HepG2 (cell line): ENCODE data around the gene RIPOR3. TPM values are rescaled to one million over a fixed set of nuclear protein-coding genes. Genes with fewer than 3 reads are reported as not detected.
A peak's percentile ranks its signal among the peaks of the same experiment; 100 is the strongest.

ENCODE experiments used
- ETV5 ChIP-seq: IDR thresholded peaks from 2 replicates; pipeline ENCODE4 v1.6.1; 2018; ENCODE audit warnings: missing biosample characterization, missing genetic modification reagents, inconsistent platforms, borderline replicate concordance
- FLYWCH1 ChIP-seq: sonication (generic); formaldehyde crosslinking; IDR thresholded peaks from 2 replicates; pipeline ENCODE4 v1.8.1; 2023; ENCODE audit warnings: mild to moderate bottlenecking, missing genetic modification reagents
- FOXA3 ChIP-seq: IDR thresholded peaks from 2 replicates; pipeline ENCODE4 v1.6.1; 2016; ENCODE audit warnings: missing genetic modification reagents, missing compliant biosample characterization
- GMEB2 ChIP-seq: IDR thresholded peaks from 2 replicates; pipeline ENCODE4 v1.6.1; 2016; ENCODE audit warnings: missing biosample characterization, missing genetic modification reagents, low read depth
- HNRNPLL ChIP-seq: fragments of 200-400 bp; formaldehyde crosslinking; IDR thresholded peaks from 2 replicates; pipeline ENCODE4 v1.6.1; 2017; ENCODE audit warnings: mild to moderate bottlenecking, low read depth, low read length; ENCODE audit not compliant: poor library complexity, severe bottlenecking
- IRF2 ChIP-seq: IDR thresholded peaks from 2 replicates; pipeline ENCODE4 v1.6.1; 2018; ENCODE audit warnings: missing genetic modification reagents, missing compliant biosample characterization
- MEIS1 ChIP-seq: sonication (generic); formaldehyde crosslinking; IDR thresholded peaks from 2 replicates; pipeline ENCODE4 v1.9.0; 2021; ENCODE audit warnings: mild to moderate bottlenecking, missing genetic modification reagents, moderate library complexity, borderline replicate concordance
- NCOA5 ChIP-seq: sonication (generic); formaldehyde crosslinking; IDR thresholded peaks from 2 replicates; pipeline ENCODE4 v1.4.0; 2020; ENCODE audit warnings: missing genetic modification reagents
- NFE2L2 ChIP-seq: fragments of 150-350 bp; IDR thresholded peaks from 2 replicates; pipeline ENCODE4 v1.6.1; 2014; ENCODE audit warnings: low read length
- NONO ChIP-seq, 2 experiments: fragments of 450-650 bp in 1 of 2; sonication (generic) in 1 of 2; formaldehyde crosslinking in 1 of 2; IDR thresholded peaks in 1 of 2; conservative IDR thresholded peaks in 1 of 2; 2 replicates each; pipeline versions ENCODE4 v1.6.1 to v1.8.0; 2017 to 2022; ENCODE audit warnings: mild to moderate bottlenecking in 1 of 2, missing genetic modification reagents in 1 of 2, moderate library complexity in 1 of 2
- PCBP1 ChIP-seq: fragments of 200-400 bp; formaldehyde crosslinking; IDR thresholded peaks from 2 replicates; pipeline ENCODE4 v1.6.1; 2017; ENCODE audit warnings: mild to moderate bottlenecking, low read depth, low read length, borderline replicate concordance
- SKI ChIP-seq: fragments of 450-650 bp; IDR thresholded peaks from one replicate; pipeline ENCODE4 v1.6.1; 2018; ENCODE audit warnings: mild to moderate bottlenecking; ENCODE audit not compliant: partially characterized antibody
- SMC3 ChIP-seq: IDR thresholded peaks from 2 replicates; pipeline ENCODE4 v1.6.1; 2011; ENCODE audit warnings: low read length, improper control_type of control experiment
- SP5 ChIP-seq: IDR thresholded peaks from 2 replicates; pipeline ENCODE4 v1.6.1; 2016; ENCODE audit warnings: low read depth, borderline replicate concordance
- ZBTB7A ChIP-seq: sonication (generic); formaldehyde crosslinking; IDR thresholded peaks from 2 replicates; pipeline ENCODE4 v1.8.0; 2022; ENCODE audit warnings: mild to moderate bottlenecking, missing genetic modification reagents
- ZNF142 ChIP-seq: sonication (generic); formaldehyde crosslinking; IDR thresholded peaks from 2 replicates; pipeline ENCODE4 v1.4.0; 2020; ENCODE audit warnings: missing genetic modification reagents
- ZNF446 ChIP-seq: sonication (generic); formaldehyde crosslinking; IDR thresholded peaks from 2 replicates; pipeline ENCODE4 v1.5.0; 2020; ENCODE audit warnings: mild to moderate bottlenecking, missing genetic modification reagents
- ZNF83 ChIP-seq: sonication (generic); formaldehyde crosslinking; IDR thresholded peaks from 2 replicates; pipeline ENCODE4 v1.4.0; 2020; ENCODE audit warnings: missing genetic modification reagents, mild to moderate bottlenecking, borderline replicate concordance
- polyA plus RNA-seq, 8 experiments: library from polyadenylated mRNA; depleted of rRNA in 3 of 8; stranded (reverse) in 7 of 8; unstranded in 1 of 8; fragments of >200 nt; fragmentation: Illumina TruSeq in 4 of 8; extraction: Trizol in 4 of 8; gene quantifications; 2 replicates each; pipeline versions ENCODE4 v1.2.1 to v1.2.3, GENCODE V29; 2011 to 2016; ENCODE audit warnings: low read depth in 4 of 8, missing spikeins in 1 of 8, mixed read lengths in 1 of 8; ENCODE audit not compliant: insufficient read depth in 1 of 8
- total RNA-seq, 5 experiments: library from RNA; depleted of rRNA; stranded (reverse); fragments of >200 nt; fragmentation: Illumina TruSeq; extraction: Trizol; gene quantifications; 2 replicates each; pipeline ENCODE4 v1.2.3, GENCODE V29; 2016; ENCODE audit warnings: low read depth in 1 of 5

Gene RIPOR3
- total and polyA plus RNA-seq, 2 of the 13 experiments (the other 11 are each of a cell fraction or from before 2014, with no cell fraction given), result 0.18 TPM; not detected in 1

GRCh38 chr20:50731055-50731929, 40.0 kb upstream of the RIPOR3 start, which contains the start of gene PARD6B (continued):
- TF ChIP-seq PCBP1 (peak; percentile 27; the same call in 1 of the 2 replicates), FLYWCH1 (CRISPR knock-in tag) (no peak), NCOA5 (CRISPR knock-in tag) (no peak), HNRNPLL (peak; percentile 95), IRF2 (CRISPR knock-in tag) (peak; percentile 41), SMC3 (no peak), ZNF142 (peak; percentile 82; the same call in 1 of the 2 replicates), ZNF83 (peak; percentile 85; the same call in 1 of the 2 replicates), NONO (IDR thresholded peaks at IDR 0.05) (no peak), NONO (CRISPR knock-in tag; conservative IDR thresholded peaks at IDR 0.05) (peak; percentile 92), ETV5 (CRISPR knock-in tag) (peak; percentile 96), NFE2L2 (no peak), MEIS1 (CRISPR knock-in tag) (peak; percentile 78; the same call in 1 of the 2 replicates), FOXA3 (CRISPR knock-in tag) (peak; percentile 61), ZBTB7A (0 out of 2 replicates have a peak, but pooled peaks have one; percentile 28), ZNF446 (CRISPR knock-in tag) (peak; percentile 97), GMEB2 (peak; percentile 70; the same call in 1 of the 2 replicates), SP5 (CRISPR knock-in tag) (peak; percentile 88), SKI (peak; percentile 87)
